ENCODE results near the gene CCNK.

Gene CCNK

GRCh38 chr14:99467336-99468078, 13.7 kb upstream of the CCNK start:
- no peak for DNase-seq

DNA sequence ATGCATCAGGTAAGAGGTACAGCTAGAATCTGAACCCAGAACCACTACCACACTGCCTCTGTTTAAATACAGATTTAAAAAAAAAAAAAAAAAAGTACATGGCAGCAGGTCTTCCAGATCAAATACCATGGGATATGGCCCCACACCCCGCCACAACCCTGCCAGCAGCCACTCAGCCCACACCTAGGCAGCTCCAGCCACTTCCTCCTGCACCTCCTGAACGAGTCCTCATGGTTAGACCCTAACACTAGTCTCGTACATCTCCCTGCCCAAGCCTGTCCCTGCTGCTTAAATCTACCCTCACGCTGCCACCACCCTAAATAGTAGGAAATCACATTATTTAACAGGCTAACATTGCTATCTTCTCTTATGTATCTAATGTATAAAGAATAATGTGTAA, 13.1 kb upstream of the CCNK start:
- no peak for DNase-seq

- no peak for DNase-seq
Observed at GRCh38 chr14:99468836-99469592, 12.2 kb upstream of the CCNK start.

- DNase-seq: no peak
Observed at GRCh38 chr14:99471731-99472130, 9.5 kb upstream of the CCNK start.

DNA sequence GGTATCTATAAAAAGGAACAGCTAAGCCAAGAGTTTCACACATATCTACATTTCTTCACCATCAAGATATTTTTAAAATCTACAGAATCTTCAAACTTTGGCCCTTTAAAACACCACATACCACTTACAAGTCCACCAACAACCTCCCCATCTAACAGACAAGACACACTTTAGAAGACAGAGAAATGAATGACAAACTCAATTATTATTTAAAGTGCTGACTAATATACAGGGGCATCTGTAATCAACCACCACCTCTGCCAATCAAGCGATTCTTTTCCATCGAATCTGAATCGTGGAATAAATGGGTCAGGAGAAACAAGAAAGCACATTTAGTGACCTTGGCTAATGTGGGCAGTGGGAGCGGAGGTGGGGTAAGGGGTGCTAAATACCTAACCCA, 8.3 kb upstream of the CCNK start:
- DNase-seq: no peak

GRCh38 chr14:99473458-99473857, 7.8 kb upstream of the CCNK start:
- DNase-seq: no peak

- no peak for DNase-seq
Observed at GRCh38 chr14:99475179-99475578, 6.0 kb upstream of the CCNK start.

- DNase-seq: no peak
Observed at GRCh38 chr14:99475660-99476059, 5.5 kb upstream of the CCNK start.

DNA sequence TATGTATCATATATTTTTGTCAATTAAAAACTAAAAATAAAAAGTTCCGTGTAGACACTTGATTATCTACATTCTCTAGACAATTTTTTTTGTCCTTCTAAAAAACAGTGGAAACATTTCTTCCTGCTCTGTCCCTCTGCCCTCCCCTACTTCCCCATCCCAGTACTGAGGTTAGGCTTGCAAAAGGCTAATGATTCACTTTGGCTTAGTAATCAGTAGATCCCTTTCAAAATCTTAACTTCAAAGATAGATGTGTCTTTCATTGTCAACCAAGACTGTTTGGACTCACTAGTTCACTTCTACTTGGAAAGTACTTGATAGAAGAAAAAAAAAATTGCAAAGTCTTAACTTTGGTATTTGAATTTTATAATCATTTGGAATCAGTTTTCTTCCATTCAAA, 4.3 kb upstream of the CCNK start:
- DNase-seq: no peak

GRCh38 chr14:99478128-99478527, 3.1 kb upstream of the CCNK start:
- DNase-seq: no peak

DNA sequence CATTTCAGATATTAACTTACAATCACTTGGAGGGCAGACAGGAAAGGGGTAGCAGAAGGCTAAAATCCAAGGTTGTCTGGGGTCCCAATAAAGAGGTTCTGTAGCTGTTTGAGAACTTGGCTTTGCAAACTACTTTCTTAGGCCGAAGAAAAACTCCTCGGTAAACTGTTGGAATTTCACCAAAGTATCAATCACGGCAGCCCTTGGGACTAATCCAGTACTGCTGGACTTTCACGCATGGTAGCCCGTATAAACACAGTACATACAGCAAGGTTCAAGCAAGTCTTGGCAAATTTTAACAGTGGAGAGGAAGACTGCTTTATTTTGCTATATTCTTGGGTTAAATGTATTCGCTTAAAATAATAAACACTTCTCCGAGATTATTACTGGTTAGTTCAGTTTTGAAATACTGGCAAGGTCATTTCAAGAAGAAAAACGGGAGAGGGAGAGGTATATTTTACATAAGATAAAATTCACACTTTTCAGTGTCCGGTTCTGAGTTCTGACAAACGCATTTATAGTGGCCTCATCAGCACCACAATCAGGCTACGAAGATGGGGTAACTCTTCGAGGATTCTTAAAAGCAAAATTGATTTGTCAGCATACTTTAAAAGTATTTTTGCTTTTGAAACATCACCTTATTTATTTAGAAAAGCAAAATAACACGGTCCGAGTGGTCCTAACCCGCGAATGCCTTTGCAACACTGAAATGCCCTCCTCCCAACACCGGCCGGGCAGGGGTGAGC, 1.9 kb upstream of the CCNK start:
- DNase-seq: no peak

- DNase-seq: peak; percentile 30
Observed at GRCh38 chr14:99479906-99480869, 1.0 kb upstream of the CCNK start, which contains the start of gene SETD3. Gene SETD3, minus strand, starts transcription at chr14:99480859. Its CDS starts 15,054 bp downstream, at chr14:99465805.

DNA sequence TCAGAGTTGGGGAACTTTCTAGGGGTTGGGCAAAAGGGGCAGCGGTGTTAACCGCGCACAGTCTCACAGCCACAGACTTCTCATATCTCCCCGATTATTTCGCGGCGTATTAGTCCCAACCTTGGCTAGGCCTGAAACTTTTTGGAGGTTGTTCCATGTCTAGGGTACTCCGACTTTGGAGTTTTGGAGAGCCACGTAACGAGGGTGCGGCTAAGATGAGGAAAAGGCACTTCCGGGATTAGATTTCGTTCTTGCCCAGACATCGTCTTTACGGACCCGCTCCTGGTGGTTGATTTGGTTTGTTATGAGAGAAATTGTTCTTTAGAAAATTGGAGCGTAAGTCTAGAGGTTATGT, 513 bp downstream of the CCNK start:
- no peak for DNase-seq

- no peak for DNase-seq
Observed at GRCh38 chr14:99484106-99484505, 2.9 kb downstream of the CCNK start.

GRCh38 chr14:99497341-99497740, 16.1 kb downstream of the CCNK start:
- no peak for DNase-seq

DNA sequence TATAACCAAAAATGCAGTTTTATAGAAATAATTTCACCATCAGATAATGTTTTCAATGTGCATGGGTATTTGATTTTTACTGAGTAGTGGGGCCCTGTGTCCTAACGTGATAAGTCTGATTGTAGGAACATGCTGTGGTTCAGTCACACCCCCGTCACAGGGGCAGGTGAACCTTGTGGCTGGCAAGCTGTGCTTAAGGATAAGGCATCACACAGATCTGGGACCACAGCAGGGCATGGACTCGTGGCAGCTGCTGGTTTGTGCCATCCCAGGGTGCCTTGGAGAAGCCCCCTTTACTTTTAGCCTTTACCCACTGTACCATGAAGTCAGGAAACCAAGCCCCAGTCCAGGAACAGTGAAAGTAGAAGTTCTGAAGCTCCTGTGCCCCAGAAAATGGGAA, 16.7 kb downstream of the CCNK start:
- no peak for DNase-seq

DNA sequence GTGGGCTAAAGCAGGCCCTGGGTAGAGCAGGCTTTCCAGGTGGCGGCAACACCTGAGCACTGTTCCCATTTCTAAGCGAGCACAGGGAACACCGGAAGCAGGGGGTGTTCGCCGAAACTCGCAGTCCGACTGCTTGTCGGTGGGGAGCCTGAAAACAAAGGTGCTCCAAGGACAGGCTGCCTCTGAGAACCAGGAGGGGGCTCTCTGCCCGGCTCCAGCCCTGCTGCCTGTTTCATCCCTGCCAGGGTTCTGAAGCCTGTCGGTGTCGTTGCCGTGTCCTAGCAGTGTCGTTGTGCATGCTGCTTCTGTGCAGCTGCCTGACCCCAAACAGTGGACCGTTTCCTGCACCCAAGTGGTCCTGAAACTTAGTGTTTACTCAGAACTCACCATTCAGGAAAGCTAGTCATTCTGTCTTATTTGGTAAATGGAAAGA, 21.8 kb downstream of the CCNK start:
- no peak for DNase-seq

DNA sequence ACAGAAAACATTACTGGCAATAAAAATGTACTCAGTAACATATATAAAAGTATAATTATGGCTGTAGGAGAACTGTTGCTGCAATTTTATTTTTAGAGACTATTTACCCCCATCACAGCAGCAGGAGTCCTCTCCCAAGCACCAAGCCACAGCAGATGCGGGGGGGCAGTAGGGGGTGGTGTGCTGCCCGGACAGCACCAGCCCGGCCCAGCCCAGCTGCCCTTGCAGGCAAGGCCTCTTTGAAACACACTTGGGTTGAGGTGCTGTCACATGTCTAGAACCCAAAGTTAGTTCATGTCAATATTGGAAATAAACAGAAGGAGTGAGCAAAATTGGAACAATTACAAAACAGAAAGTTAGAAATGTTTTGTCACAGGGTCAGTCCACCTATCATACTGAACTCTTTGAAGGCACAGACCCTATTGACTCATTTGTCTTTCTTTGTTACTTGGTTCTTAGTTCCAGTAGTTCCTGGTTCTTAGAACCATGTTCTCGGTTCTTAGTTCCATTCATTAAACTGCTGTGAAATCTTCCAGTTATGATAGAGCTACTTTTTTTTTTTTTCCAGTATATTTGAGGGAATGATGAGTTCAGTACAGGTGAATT, 22.7 kb downstream of the CCNK start:
- no peak for DNase-seq

DNA sequence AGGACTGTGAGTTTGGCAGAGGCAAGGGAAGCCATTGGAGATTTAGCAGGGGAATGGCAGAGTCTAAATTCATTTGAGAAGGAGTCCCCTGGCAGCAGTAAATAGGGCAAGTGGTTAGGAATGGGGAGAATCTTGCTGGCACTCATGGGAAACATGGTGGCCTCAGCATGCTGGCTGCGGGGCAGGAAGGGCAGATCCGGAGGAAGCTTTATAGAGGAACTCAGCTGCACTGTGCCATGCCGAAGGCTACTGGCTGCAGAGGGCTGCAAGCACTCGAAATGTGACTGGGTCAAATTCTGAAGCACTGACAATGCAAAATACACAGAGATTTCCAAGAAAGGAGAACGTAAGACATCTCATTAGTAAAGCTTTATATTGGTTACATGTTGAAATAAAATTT, 23.9 kb downstream of the CCNK start:
- no peak for DNase-seq

DNA sequence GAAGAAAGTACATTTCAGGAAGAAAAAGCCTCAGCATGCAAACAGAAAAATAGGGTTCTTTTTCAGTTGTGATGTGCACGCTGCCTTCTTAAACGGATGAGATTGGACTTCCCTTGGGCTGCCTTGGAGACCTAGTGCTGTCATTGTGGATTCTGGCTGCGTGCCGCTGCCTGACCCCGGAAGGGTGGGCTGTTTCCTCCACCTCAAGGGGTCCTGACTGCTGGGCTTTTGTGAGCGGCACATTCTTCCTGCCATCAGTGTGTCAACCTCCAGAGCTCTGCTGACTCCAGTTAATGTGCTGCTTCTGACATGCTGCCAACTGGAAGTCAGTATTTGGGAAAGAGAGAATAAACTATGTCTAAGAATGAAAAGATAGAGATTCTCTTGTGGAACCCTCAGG, 25.1 kb downstream of the CCNK start:
- DNase-seq: no peak

- DNase-seq: no peak
Observed at GRCh38 chr14:99507860-99508640, 26.8 kb downstream of the CCNK start.

Data from effector CD8-positive, alpha-beta T cell (primary cell).